Activated CD8-positive, alpha-beta memory T cell treated with anti-CD3 and anti-CD28 coated beads for 1 hour (primary cell): ENCODE data around the gene CEACAM20.
"Not testable (repeated sequence)": the region's sequence is repeated elsewhere in the genome, so short reads cannot be mapped to it uniquely, and the experiment has no call there.

ENCODE experiments used
- DNase-seq, 2 donors: peaks; one replicate each; pipeline ENCODE4 v3.0.0-alpha.2; 2020; ENCODE audit warnings: low read depth in 1 of 2; ENCODE audit errors: extremely low read depth in 1 of 2

The CEACAM20 gene

GRCh38 chr19:44529536-44529935 is at the start of gene CEACAM20:
TSS of gene CEACAM20 (minus strand) at chr19:44529675. CDS start at chr19:44529509, 166 bp downstream.
- DNase-seq = no peak

- DNase-seq = no peak
Observed at GRCh38 chr19:44577566-44577874, 48.0 kb upstream of the CEACAM20 start.

GRCh38 chr19:44576843-44577565 is 47.5 kb upstream of the CEACAM20 start:
- no peak for DNase-seq

- DNase-seq = no peak
Observed at GRCh38 chr19:44575116-44575700, 45.7 kb upstream of the CEACAM20 start.

GRCh38 chr19:44574186-44574950 is 44.9 kb upstream of the CEACAM20 start:
- DNase-seq = no peak

- DNase-seq = no peak
Observed at GRCh38 chr19:44573627-44574026, 44.2 kb upstream of the CEACAM20 start.

- no peak for DNase-seq
Observed at GRCh38 chr19:44573183-44573582, 43.7 kb upstream of the CEACAM20 start.

- no peak for DNase-seq
Observed at GRCh38 chr19:44572581-44572900, 43.1 kb upstream of the CEACAM20 start.

GRCh38 chr19:44571830-44572580 is 42.5 kb upstream of the CEACAM20 start:
- DNase-seq = no peak

GRCh38 chr19:44570984-44571684 is 41.7 kb upstream of the CEACAM20 start:
- peak in 1 of 2 donors; percentile 5 for DNase-seq

- no peak for DNase-seq
Observed at GRCh38 chr19:44570603-44570983, 41.1 kb upstream of the CEACAM20 start.

GRCh38 chr19:44567745-44568144 is 38.3 kb upstream of the CEACAM20 start:
- no peak for DNase-seq

GRCh38 chr19:44566984-44567383 is 37.5 kb upstream of the CEACAM20 start:
- DNase-seq = no peak

- not testable (repeated sequence) for DNase-seq
Observed at GRCh38 chr19:44563086-44563655, 33.7 kb upstream of the CEACAM20 start.

- DNase-seq = no peak
Observed at GRCh38 chr19:44557933-44558332, 28.5 kb upstream of the CEACAM20 start.

GRCh38 chr19:44554641-44555246 is 25.3 kb upstream of the CEACAM20 start:
- DNase-seq = no peak

GRCh38 chr19:44553478-44554171 is 24.1 kb upstream of the CEACAM20 start:
- DNase-seq = no peak

GRCh38 chr19:44552324-44552723 is 22.8 kb upstream of the CEACAM20 start:
- DNase-seq = peak in 1 of 2 donors; percentile 1

GRCh38 chr19:44551850-44552249 is 22.4 kb upstream of the CEACAM20 start:
- no peak for DNase-seq
